Activated CD4-positive, alpha-beta T cell treated with anti-CD3 and anti-CD28 coated beads for 1 hour (primary cell): Measurements from ENCODE around the gene LCN10.

ENCODE experiments used
- DNase-seq: peaks from one replicate; pipeline ENCODE4 v3.0.0-alpha.2; 2020

Gene LCN10

DNA sequence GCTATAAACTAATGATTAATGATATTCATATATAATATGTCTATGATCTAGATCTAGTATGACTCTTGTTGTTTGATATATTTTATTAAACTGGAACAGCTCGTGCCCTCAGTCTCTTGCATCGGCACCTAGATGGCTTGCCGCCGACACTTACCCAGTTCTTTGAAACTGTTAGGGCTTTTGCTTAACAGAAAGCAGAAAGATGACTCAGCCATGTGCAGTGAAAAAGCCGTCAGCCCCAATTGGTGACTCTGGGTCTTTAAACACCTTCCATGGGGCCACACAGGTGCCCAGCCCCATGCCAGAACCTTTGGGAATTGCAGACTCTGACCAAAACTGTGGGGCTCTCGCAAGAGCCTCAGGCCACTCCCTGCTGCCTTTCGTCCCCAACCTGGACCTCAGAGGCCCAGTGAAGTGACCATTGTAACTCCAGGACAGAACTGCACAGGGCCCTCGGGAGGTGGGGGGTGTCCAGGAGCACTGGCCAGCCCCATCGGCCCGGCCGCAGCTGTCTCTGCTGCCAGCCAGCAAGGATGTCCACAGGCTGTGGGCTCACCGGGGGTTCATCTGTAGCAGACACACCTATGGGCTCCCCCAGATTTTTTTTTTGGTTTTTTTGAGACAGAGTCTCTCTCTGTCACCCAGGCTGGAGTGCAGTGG lies 7.8 kb downstream of the LCN10 start:
- no peak for DNase-seq

GRCh38 chr9:136733611-136734010 lies 9.1 kb downstream of the LCN10 start:
- DNase-seq = no peak

GRCh38 chr9:136732444-136733178 lies 10.1 kb downstream of the LCN10 start:
- DNase-seq = no peak

DNA sequence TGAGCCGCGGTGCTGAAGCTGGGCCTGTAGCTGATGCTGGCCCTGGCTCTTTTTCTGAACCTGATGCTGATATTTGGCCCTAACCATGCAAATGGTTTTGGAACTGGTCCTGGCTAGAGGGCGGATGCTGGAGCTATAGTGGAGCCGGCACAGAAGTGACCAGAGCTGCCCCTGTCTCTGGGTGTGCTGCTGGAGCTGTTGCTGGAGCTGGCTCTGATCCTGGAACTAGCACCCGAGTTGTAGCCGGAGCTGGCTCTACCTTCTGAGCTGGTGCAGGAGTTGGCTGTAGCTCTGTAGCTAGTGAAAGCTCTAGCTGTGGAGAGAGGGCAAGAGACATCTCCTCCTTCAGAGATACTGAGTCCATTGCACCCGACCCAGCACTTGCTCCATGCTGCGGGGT lies 12.8 kb downstream of the LCN10 start:
- no peak for DNase-seq

GRCh38 chr9:136729144-136729543 lies 13.6 kb downstream of the LCN10 start:
- DNase-seq = no peak

GRCh38 chr9:136728548-136729123 lies 14.1 kb downstream of the LCN10 start:
- no peak for DNase-seq

GRCh38 chr9:136728080-136728547 lies 14.6 kb downstream of the LCN10 start:
- peak; percentile 93 for DNase-seq

DNA sequence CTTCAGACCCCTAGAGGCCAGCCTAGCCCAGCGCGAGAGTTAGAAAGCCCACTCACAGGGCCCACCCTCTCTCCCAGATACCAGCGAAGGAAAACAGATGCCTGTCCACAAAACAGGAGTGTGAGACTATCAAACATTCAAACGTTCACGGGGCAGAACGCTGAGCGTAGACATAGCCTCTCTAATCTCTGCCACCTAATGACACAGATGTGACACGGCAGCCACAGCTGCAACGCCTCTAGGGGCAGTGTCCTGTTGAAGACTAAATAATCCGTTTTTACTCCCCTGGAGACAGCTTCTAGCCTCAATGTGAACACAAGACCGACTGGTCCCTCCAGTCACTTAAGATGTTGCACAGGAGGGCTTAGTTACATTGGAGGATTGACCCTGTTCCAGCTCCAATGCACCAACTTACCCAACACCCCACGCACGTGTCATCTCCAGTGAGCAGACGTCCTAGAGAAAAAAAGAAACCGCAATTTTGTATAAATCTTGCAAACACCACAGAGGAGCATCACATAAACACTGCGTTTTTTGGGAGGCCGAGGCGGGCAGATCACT lies 16.0 kb downstream of the LCN10 start:
- DNase-seq = peak; percentile 24

DNA sequence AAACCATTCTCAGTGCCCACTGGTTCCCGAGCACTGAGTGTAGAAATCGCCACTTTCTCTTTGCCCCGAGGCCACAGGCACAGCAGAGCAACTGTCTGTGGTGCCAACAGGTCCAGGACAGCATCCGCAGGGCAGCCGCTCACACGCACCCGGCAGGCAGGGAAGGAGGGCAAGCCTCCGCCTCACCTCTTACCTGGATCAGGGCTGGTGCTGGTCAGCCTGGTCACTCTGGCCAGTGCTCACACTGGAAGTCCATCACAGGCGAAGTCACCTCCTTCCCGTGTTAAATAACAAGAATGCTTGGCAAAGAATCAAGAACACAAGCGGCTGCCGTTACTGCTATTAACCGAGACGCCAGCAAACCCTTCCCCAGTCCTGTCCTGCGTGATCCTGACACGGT lies 16.6 kb downstream of the LCN10 start:
- DNase-seq = no peak

- no peak for DNase-seq
Observed at GRCh38 chr9:136725612-136726011, 17.1 kb downstream of the LCN10 start.

GRCh38 chr9:136724772-136725171 lies 18.0 kb downstream of the LCN10 start:
- DNase-seq = no peak

DNA sequence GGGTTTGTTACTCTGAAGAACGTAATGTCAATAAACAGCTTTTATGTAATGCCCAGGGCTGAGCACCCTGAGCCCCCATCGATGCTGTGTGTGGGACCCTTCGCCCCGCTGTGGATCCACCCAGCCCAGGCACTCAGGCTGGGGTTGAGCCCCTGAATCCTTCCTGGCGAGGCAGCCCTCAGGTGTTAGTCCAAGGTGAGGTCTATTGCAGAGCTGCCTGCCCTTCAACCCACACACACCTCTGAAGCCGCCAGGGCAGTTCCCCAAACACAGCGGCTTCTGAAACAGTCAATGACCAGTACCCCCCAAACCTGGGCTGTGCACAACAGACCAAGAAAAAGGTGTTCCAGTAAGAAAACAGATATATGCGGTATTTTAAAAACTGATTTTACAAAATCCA lies 18.8 kb downstream of the LCN10 start:
- DNase-seq = no peak

DNA sequence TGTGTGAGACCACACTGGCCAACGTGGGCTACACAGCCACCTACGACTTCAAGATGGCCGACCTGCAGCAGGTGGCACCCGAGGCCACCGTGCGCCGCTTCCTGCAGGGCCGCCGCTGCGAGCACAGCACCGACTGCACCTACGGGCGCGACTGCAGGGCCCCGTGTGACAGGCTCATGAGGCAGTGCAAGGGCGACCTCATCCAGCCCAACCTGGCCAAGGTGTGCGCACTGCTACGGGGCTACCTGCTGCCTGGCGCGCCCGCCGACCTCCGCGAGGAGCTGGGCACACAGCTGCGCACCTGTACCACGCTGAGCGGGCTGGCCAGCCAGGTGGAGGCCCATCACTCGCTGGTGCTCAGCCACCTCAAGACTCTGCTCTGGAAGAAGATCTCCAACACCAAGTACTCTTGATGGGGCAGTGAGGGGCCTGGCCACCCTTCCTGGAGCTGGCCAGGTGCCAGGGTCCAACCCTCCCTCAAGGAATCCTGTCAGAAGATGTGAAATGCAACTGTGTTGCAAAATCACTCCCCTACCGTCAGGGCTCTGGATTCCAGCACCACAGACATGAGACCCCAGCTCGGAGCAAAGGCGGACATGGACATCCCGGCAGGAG lies 19.3 kb downstream of the LCN10 start:
- DNase-seq = no peak

GRCh38 chr9:136722969-136723356 lies 19.8 kb downstream of the LCN10 start:
- DNase-seq = no peak

- DNase-seq = no peak
Observed at GRCh38 chr9:136722093-136722968, 20.4 kb downstream of the LCN10 start.

GRCh38 chr9:136721339-136722092 lies 21.2 kb downstream of the LCN10 start:
- DNase-seq = no peak

GRCh38 chr9:136720898-136721338 lies 21.8 kb downstream of the LCN10 start:
- DNase-seq = no peak

- no peak for DNase-seq
Observed at GRCh38 chr9:136720251-136720897, 22.4 kb downstream of the LCN10 start.

GRCh38 chr9:136719195-136719880 lies 23.4 kb downstream of the LCN10 start:
- DNase-seq = no peak
